HL-60 (cell line): ENCODE data around the gene HABP2.

ENCODE experiments used
- POLR2AphosphoS5 ChIP-seq: IDR thresholded peaks from 2 replicates; pipeline ENCODE4 v1.6.1; 2012; ENCODE audit warnings: low read depth
- TF ChIP-seq, protein P1 (sequence below): IDR thresholded peaks from one replicate; pipeline ENCODE4 v1.5.1; 2011; ENCODE audit warnings: low read length, control low read depth, inconsistent platforms; ENCODE audit not compliant: insufficient read depth

DNA sequence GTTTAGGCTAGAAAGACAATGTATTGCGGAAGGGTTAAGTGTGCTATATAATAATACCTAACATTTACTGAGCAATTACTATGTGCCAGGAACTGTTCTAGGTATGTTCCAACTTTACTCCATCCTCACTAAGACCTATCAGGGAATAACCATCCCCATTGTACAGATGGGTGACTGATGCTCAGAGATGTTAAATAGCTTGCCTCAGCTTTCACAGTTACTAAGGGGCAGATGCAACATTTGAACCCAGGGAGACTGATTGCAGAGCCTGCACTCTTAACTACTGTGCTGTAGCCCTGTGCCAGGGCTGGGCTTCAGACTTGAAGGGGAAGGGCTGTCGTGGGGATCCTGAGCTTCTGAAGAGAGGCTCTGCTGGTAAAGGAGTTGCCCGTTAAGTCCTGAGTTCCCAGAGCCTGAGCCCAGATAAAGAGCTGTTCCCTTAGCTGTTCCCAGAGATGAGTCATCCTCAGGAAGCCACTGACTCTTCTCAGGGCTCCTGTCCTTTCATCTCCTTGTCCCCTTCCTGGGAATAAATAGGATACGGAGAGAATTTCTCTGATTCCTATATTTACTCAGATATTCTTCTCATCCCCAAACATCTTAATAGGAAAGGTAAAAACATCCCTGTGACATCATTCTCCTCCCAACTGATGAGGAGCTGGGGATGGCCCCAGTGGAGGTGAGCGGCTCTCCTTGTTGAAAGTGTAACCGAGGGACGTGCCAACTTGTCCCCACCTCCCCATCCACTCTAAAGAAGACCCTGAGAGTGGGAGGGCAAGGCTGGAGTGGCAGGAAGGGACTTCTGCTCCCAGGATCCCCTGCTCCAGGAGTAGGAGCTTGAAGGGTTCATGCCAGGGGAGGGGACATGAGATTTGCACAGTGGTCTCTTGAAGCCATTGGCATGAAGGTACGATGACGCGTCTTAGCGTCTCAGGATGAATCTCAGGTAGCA lies 28.0 kb upstream of the HABP2 start:
- TF ChIP-seq, protein P1, sequence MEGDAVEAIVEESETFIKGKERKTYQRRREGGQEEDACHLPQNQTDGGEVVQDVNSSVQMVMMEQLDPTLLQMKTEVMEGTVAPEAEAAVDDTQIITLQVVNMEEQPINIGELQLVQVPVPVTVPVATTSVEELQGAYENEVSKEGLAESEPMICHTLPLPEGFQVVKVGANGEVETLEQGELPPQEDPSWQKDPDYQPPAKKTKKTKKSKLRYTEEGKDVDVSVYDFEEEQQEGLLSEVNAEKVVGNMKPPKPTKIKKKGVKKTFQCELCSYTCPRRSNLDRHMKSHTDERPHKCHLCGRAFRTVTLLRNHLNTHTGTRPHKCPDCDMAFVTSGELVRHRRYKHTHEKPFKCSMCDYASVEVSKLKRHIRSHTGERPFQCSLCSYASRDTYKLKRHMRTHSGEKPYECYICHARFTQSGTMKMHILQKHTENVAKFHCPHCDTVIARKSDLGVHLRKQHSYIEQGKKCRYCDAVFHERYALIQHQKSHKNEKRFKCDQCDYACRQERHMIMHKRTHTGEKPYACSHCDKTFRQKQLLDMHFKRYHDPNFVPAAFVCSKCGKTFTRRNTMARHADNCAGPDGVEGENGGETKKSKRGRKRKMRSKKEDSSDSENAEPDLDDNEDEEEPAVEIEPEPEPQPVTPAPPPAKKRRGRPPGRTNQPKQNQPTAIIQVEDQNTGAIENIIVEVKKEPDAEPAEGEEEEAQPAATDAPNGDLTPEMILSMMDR = no peak
- TF ChIP-seq POLR2AphosphoS5 = no peak
